Measurements from ENCODE around the gene EHD1. TPM values are rescaled to one million over a fixed set of nuclear protein-coding genes. Genes with fewer than 3 reads are reported as not detected.

The EHD1 gene
- total and polyA plus RNA-seq, 9 of the 15 experiments (the other 6 are each of a cell fraction or from before 2014, with no cell fraction given): 0.46 to 65.0 (median 16.4) TPM

DNA sequence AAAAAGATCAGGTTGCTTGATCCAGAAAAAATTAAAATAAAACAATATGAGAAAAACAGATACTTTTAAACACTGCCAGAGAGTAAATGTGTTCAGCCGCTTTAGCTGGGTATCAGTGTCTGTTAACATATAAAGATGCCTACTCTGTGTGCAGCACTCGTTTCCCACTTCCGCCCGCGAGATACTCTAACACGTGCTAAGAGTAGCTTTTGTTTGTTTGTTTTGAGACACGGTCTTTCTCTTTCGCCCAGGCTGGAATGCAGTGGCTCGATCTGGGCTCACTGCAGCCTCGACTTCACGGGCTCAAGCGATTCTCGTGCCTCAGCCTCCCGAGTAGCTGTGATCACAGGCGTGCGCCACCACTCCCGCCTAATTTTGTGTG lies 67.5 kb downstream of the EHD1 start (continued):
- TF ChIP-seq NR2C1 (IDR thresholded peaks at IDR 0.05): no peak
- 0 out of 2 replicates have a peak, but pooled peaks have one; percentile 7 for TF ChIP-seq NR2C1 (tag; IDR thresholded peaks at IDR 0.05)
- TF ChIP-seq CAMTA2 (CRISPR knock-in tag; conservative IDR thresholded peaks at IDR 0.05): no peak
- TF ChIP-seq NR1H2 (CRISPR knock-in tag; IDR thresholded peaks at IDR 0.05): no peak
- TF ChIP-seq GATA2 (CRISPR knock-in tag; IDR thresholded peaks at IDR 0.05): no peak
- peak; percentile 25; the same call in 1 of the 2 replicates for TF ChIP-seq SPI1 (IDR thresholded peaks at IDR 0.05; ENCODE audit: borderline replicate concordance, low read depth, low read length)
- TF ChIP-seq HMG20B (CRISPR knock-in tag; IDR thresholded peaks at IDR 0.05): no peak
- TF ChIP-seq ZNF507 (tag; conservative IDR thresholded peaks at IDR 0.05): no peak
- TF ChIP-seq, protein P1, sequence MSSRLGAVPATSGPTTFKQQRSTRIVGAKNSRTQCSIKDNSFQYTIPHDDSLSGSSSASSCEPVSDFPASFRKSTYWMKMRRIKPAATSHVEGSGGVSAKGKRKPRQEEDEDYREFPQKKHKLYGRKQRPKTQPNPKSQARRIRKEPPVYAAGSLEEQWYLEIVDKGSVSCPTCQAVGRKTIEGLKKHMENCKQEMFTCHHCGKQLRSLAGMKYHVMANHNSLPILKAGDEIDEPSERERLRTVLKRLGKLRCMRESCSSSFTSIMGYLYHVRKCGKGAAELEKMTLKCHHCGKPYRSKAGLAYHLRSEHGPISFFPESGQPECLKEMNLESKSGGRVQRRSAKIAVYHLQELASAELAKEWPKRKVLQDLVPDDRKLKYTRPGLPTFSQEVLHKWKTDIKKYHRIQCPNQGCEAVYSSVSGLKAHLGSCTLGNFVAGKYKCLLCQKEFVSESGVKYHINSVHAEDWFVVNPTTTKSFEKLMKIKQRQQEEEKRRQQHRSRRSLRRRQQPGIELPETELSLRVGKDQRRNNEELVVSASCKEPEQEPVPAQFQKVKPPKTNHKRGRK (tag; IDR thresholded peaks at IDR 0.05): no peak
- TF ChIP-seq XRCC5 (IDR thresholded peaks at IDR 0.05; ENCODE audit: low read depth, low read length): 0 out of 2 replicates have a peak, but pooled peaks have one; percentile 16
- TF ChIP-seq, protein P2, sequence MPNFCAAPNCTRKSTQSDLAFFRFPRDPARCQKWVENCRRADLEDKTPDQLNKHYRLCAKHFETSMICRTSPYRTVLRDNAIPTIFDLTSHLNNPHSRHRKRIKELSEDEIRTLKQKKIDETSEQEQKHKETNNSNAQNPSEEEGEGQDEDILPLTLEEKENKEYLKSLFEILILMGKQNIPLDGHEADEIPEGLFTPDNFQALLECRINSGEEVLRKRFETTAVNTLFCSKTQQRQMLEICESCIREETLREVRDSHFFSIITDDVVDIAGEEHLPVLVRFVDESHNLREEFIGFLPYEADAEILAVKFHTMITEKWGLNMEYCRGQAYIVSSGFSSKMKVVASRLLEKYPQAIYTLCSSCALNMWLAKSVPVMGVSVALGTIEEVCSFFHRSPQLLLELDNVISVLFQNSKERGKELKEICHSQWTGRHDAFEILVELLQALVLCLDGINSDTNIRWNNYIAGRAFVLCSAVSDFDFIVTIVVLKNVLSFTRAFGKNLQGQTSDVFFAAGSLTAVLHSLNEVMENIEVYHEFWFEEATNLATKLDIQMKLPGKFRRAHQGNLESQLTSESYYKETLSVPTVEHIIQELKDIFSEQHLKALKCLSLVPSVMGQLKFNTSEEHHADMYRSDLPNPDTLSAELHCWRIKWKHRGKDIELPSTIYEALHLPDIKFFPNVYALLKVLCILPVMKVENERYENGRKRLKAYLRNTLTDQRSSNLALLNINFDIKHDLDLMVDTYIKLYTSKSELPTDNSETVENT (CRISPR knock-in tag; IDR thresholded peaks at IDR 0.05): no peak
- 0 out of 2 replicates have a peak, but pooled peaks have one; percentile 11 for TF ChIP-seq MAX (CRISPR knock-in tag; IDR thresholded peaks at IDR 0.05)
- TF ChIP-seq STAG1 (CRISPR knock-in tag; IDR thresholded peaks at IDR 0.05; ENCODE audit: borderline replicate concordance): no peak
- peak; percentile 82 for TF ChIP-seq BCOR (IDR thresholded peaks at IDR 0.05)
- TF ChIP-seq ATF4 (CRISPR knock-in tag; IDR thresholded peaks at IDR 0.05): no peak
- TF ChIP-seq, protein P3, sequence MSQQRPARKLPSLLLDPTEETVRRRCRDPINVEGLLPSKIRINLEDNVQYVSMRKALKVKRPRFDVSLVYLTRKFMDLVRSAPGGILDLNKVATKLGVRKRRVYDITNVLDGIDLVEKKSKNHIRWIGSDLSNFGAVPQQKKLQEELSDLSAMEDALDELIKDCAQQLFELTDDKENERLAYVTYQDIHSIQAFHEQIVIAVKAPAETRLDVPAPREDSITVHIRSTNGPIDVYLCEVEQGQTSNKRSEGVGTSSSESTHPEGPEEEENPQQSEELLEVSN (IDR thresholded peaks at IDR 0.05; ENCODE audit: borderline replicate concordance in 1 of 2, extremely low read depth in 1 of 2, insufficient read depth in 1 of 2, insufficient read length in 1 of 2, low read depth in 1 of 2, low read length in 1 of 2, poor library complexity in 1 of 2, severe bottlenecking in 1 of 2): peak in 1 of 2 experiments; percentile 51
- TF ChIP-seq KDM5B (IDR thresholded peaks at IDR 0.05; ENCODE audit: insufficient replicate concordance, low read depth, low read length): no peak
- TF ChIP-seq NCOA6 (IDR thresholded peaks at IDR 0.05): no peak
- no peak for TF ChIP-seq BDP1 (IDR thresholded peaks at IDR 0.05; ENCODE audit: insufficient read depth, insufficient read length)
- TF ChIP-seq ZNF263 (CRISPR knock-in tag; IDR thresholded peaks at IDR 0.05; ENCODE audit: borderline replicate concordance): no peak
- no peak for TF ChIP-seq PYGO2 (tag; IDR thresholded peaks at IDR 0.05)
- no peak for TF ChIP-seq LEF1 (IDR thresholded peaks at IDR 0.05)
- TF ChIP-seq PHF20 (IDR thresholded peaks at IDR 0.05; ENCODE audit: partially characterized antibody): no peak
- peak; percentile 69 for TF ChIP-seq GABPA (tag; conservative IDR thresholded peaks at IDR 0.05; ENCODE audit: low read depth)
- no peak for TF ChIP-seq CREB1 (IDR thresholded peaks at IDR 0.05)
- TF ChIP-seq CREB1 (CRISPR knock-in tag; IDR thresholded peaks at IDR 0.05): no peak

Data from K562 (cell line).